SK-N-DZ (cell line): ENCODE data around the gene RPS16.

Source experiments
- DNase-seq: peaks from one replicate; pipeline ENCODE4 v3.0.0-alpha.2; 2015; ENCODE audit warnings: low spot score

Gene RPS16

GRCh38 chr19:39422020-39422419 lies 13.7 kb downstream of the RPS16 start:
- DNase-seq, result no peak

GRCh38 chr19:39420769-39421168 lies 15.0 kb downstream of the RPS16 start:
- DNase-seq, result no peak

- no peak for DNase-seq
Measured at GRCh38 chr19:39419003-39419402, 16.7 kb downstream of the RPS16 start.

GRCh38 chr19:39417463-39418181 lies 18.1 kb downstream of the RPS16 start:
- no peak for DNase-seq

GRCh38 chr19:39416152-39417120 lies 19.3 kb downstream of the RPS16 start:
- DNase-seq, result no peak

GRCh38 chr19:39415111-39416046 lies 20.4 kb downstream of the RPS16 start:
- DNase-seq, result no peak

- no peak for DNase-seq
Measured at GRCh38 chr19:39413911-39414608, 21.7 kb downstream of the RPS16 start.

GRCh38 chr19:39413272-39413910 lies 22.4 kb downstream of the RPS16 start:
- peak; percentile 63 for DNase-seq

GRCh38 chr19:39412867-39413271 lies 22.9 kb downstream of the RPS16 start:
- no peak for DNase-seq

- DNase-seq, result peak; percentile 99
Measured at GRCh38 chr19:39412100-39412866, 23.5 kb downstream of the RPS16 start, which contains the start of gene PLEKHG2. TSS of gene PLEKHG2 (plus strand) at chr19:39412669. CDS start at chr19:39414087, 1,418 bp downstream.

- DNase-seq, result peak; percentile 92
Measured at GRCh38 chr19:39411832-39412099, 24.0 kb downstream of the RPS16 start.

- no peak for DNase-seq
Measured at GRCh38 chr19:39411081-39411831, 24.5 kb downstream of the RPS16 start.

GRCh38 chr19:39410831-39411080 lies 25.0 kb downstream of the RPS16 start:
- no peak for DNase-seq

- no peak for DNase-seq
Measured at GRCh38 chr19:39410017-39410830, 25.5 kb downstream of the RPS16 start.

- no peak for DNase-seq
Measured at GRCh38 chr19:39409208-39410016, 26.3 kb downstream of the RPS16 start.

GRCh38 chr19:39408392-39409207 lies 27.1 kb downstream of the RPS16 start:
- DNase-seq, result no peak
